ENCODE data around the gene CD109.

The CD109 gene

DNA sequence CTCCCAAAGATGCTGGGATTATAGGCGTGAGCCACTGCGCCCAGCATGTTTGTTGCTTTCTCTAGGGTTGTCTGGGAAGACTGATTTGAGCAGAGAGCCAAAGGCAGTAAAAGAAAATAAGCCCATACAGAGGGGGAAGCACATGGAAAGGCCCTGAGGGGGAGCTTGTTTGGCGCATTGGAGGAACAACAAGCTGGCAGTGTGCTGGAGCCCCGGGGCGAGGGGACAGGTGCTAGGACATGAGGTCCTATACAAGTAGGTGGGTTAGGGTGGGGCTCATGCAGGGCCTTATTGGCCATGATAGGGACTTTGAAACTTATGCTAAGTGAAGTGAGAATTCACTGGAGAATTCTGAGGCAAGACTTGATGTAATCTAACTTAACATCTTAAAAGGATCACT lies 35.3 kb downstream of the CD109 start:
- Histone ChIP-seq H3K9ac (ENCODE audit: low read length) (no peak overlapping the region), H3K27ac (ENCODE audit: low read depth, low read length) (no peak overlapping the region), H3K27me3 (ENCODE audit: control insufficient read depth, insufficient read depth, low read length) (no peaks in the 10 kb centered on the region), H3K4me1 (ENCODE audit: control insufficient read depth, insufficient read depth, low read length) (no peaks in the 10 kb centered on the region), H3K36me3 (ENCODE audit: control insufficient read depth, insufficient read depth, low read length) (no peaks in the 10 kb centered on the region), H3K4me3 (ENCODE audit: low read depth, low read length) (no peak overlapping the region), H3K9me3 (ENCODE audit: control insufficient read depth, insufficient read depth, low read depth, low read length) (no peaks in the 10 kb centered on the region)

GRCh38 chr6:73732845-73733675 lies 37.1 kb downstream of the CD109 start:
- H3K36me3 ChIP-seq (ENCODE audit: control insufficient read depth, insufficient read depth, low read length): no peaks in the 10 kb centered on the region
- H3K4me3 ChIP-seq (ENCODE audit: low read depth, low read length): no peak overlapping the region

GRCh38 chr6:73733791-73734190 lies 37.8 kb downstream of the CD109 start:
- no peaks in the 10 kb centered on the region for H3K27me3 ChIP-seq (ENCODE audit: control insufficient read depth, insufficient read depth, low read length)
- H3K27ac ChIP-seq (ENCODE audit: low read depth, low read length): no peak overlapping the region
- H3K36me3 ChIP-seq (ENCODE audit: control insufficient read depth, insufficient read depth, low read length): no peaks in the 10 kb centered on the region
- H3K9me3 ChIP-seq (ENCODE audit: control insufficient read depth, insufficient read depth, low read depth, low read length): no peaks in the 10 kb centered on the region
- no peak overlapping the region for H3K4me3 ChIP-seq (ENCODE audit: low read depth, low read length)
- H3K9ac ChIP-seq (ENCODE audit: low read length): no peak overlapping the region
- no peaks in the 10 kb centered on the region for H3K4me1 ChIP-seq (ENCODE audit: control insufficient read depth, insufficient read depth, low read length)

More at GRCh38 chr6:73732845-73733675, 37.1 kb downstream of the CD109 start:
- Histone ChIP-seq H3K4me1 (ENCODE audit: control insufficient read depth, insufficient read depth, low read length) (no peaks in the 10 kb centered on the region), H3K9me3 (ENCODE audit: control insufficient read depth, insufficient read depth, low read depth, low read length) (no peaks in the 10 kb centered on the region), H3K27me3 (ENCODE audit: control insufficient read depth, insufficient read depth, low read length) (no peaks in the 10 kb centered on the region), H3K27ac (ENCODE audit: low read depth, low read length) (no peak overlapping the region), H3K9ac (ENCODE audit: low read length) (no peak overlapping the region)

GRCh38 chr6:73734832-73735453 lies 38.9 kb downstream of the CD109 start:
- Histone ChIP-seq H3K9me3 (ENCODE audit: control insufficient read depth, insufficient read depth, low read depth, low read length) (no peaks in the 10 kb centered on the region), H3K27ac (ENCODE audit: low read depth, low read length) (no peak overlapping the region), H3K4me3 (ENCODE audit: low read depth, low read length) (no peak overlapping the region), H3K36me3 (ENCODE audit: control insufficient read depth, insufficient read depth, low read length) (no peaks in the 10 kb centered on the region), H3K27me3 (ENCODE audit: control insufficient read depth, insufficient read depth, low read length) (no peaks in the 10 kb centered on the region), H3K4me1 (ENCODE audit: control insufficient read depth, insufficient read depth, low read length) (no peaks in the 10 kb centered on the region), H3K9ac (ENCODE audit: low read length) (no peak overlapping the region)

GRCh38 chr6:73738367-73739028 lies 42.5 kb downstream of the CD109 start:
- Histone ChIP-seq H3K36me3 (ENCODE audit: control insufficient read depth, insufficient read depth, low read length) (no peaks in the 10 kb centered on the region), H3K4me3 (ENCODE audit: low read depth, low read length) (no peak overlapping the region), H3K27me3 (ENCODE audit: control insufficient read depth, insufficient read depth, low read length) (no peaks in the 10 kb centered on the region), H3K27ac (ENCODE audit: low read depth, low read length) (no peak overlapping the region), H3K9me3 (ENCODE audit: control insufficient read depth, insufficient read depth, low read depth, low read length) (no peaks in the 10 kb centered on the region), H3K4me1 (ENCODE audit: control insufficient read depth, insufficient read depth, low read length) (no peaks in the 10 kb centered on the region), H3K9ac (ENCODE audit: low read length) (no peak overlapping the region)

DNA sequence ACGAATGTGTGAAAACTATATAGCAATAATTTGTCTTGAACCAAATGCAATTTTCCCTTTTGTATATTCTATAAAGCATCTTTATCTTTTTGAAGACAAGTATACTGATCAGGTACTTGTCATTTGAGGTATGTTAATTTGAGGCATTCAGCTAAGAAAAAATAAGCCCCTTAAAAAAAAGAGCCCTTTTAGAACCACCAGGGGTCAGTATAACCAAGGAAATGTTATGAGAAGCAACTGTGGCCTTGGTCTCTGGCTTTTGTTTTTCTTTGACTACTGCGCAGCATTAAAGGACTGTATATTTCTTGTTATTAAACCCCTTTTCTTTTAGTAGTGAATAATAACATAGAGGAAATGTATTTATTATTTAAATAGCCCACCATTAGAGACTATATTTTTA lies 43.1 kb downstream of the CD109 start:
- H3K27me3 ChIP-seq (ENCODE audit: control insufficient read depth, insufficient read depth, low read length): no peaks in the 10 kb centered on the region
- no peak overlapping the region for H3K9ac ChIP-seq (ENCODE audit: low read length)
- H3K4me3 ChIP-seq (ENCODE audit: low read depth, low read length): no peak overlapping the region
- no peaks in the 10 kb centered on the region for H3K36me3 ChIP-seq (ENCODE audit: control insufficient read depth, insufficient read depth, low read length)
- H3K27ac ChIP-seq (ENCODE audit: low read depth, low read length): no peak overlapping the region
- H3K4me1 ChIP-seq (ENCODE audit: control insufficient read depth, insufficient read depth, low read length): no peaks in the 10 kb centered on the region
- H3K9me3 ChIP-seq (ENCODE audit: control insufficient read depth, insufficient read depth, low read depth, low read length): no peaks in the 10 kb centered on the region

- no peak overlapping the region for H3K27ac ChIP-seq (ENCODE audit: low read depth, low read length)
- H3K9me3 ChIP-seq (ENCODE audit: control insufficient read depth, insufficient read depth, low read depth, low read length): no peaks in the 10 kb centered on the region
- no peak overlapping the region for H3K4me3 ChIP-seq (ENCODE audit: low read depth, low read length)
- no peaks in the 10 kb centered on the region for H3K27me3 ChIP-seq (ENCODE audit: control insufficient read depth, insufficient read depth, low read length)
- no peaks in the 10 kb centered on the region for H3K36me3 ChIP-seq (ENCODE audit: control insufficient read depth, insufficient read depth, low read length)
- H3K4me1 ChIP-seq (ENCODE audit: control insufficient read depth, insufficient read depth, low read length): no peaks in the 10 kb centered on the region
- no peak overlapping the region for H3K9ac ChIP-seq (ENCODE audit: low read length)
These were observed 46.4 kb downstream of the CD109 start for GRCh38 chr6:73742433-73742832.

- Histone ChIP-seq H3K9ac (ENCODE audit: low read length) (no peak overlapping the region), H3K9me3 (ENCODE audit: control insufficient read depth, insufficient read depth, low read depth, low read length) (no peaks in the 10 kb centered on the region), H3K4me1 (ENCODE audit: control insufficient read depth, insufficient read depth, low read length) (no peaks in the 10 kb centered on the region), H3K36me3 (ENCODE audit: control insufficient read depth, insufficient read depth, low read length) (no peaks in the 10 kb centered on the region), H3K27me3 (ENCODE audit: control insufficient read depth, insufficient read depth, low read length) (no peaks in the 10 kb centered on the region), H3K27ac (ENCODE audit: low read depth, low read length) (no peak overlapping the region), H3K4me3 (ENCODE audit: low read depth, low read length) (no peak overlapping the region)
These were observed 47.1 kb downstream of the CD109 start for GRCh38 chr6:73743081-73743480.

- no peak overlapping the region for H3K27ac ChIP-seq (ENCODE audit: low read depth, low read length)
- H3K27me3 ChIP-seq (ENCODE audit: control insufficient read depth, insufficient read depth, low read length): no peaks in the 10 kb centered on the region
- no peak overlapping the region for H3K9ac ChIP-seq (ENCODE audit: low read length)
- no peaks in the 10 kb centered on the region for H3K9me3 ChIP-seq (ENCODE audit: control insufficient read depth, insufficient read depth, low read depth, low read length)
- no peaks in the 10 kb centered on the region for H3K36me3 ChIP-seq (ENCODE audit: control insufficient read depth, insufficient read depth, low read length)
- H3K4me1 ChIP-seq (ENCODE audit: control insufficient read depth, insufficient read depth, low read length): no peaks in the 10 kb centered on the region
- H3K4me3 ChIP-seq (ENCODE audit: low read depth, low read length): no peak overlapping the region
These were observed 47.6 kb downstream of the CD109 start for GRCh38 chr6:73743556-73743955.

DNA sequence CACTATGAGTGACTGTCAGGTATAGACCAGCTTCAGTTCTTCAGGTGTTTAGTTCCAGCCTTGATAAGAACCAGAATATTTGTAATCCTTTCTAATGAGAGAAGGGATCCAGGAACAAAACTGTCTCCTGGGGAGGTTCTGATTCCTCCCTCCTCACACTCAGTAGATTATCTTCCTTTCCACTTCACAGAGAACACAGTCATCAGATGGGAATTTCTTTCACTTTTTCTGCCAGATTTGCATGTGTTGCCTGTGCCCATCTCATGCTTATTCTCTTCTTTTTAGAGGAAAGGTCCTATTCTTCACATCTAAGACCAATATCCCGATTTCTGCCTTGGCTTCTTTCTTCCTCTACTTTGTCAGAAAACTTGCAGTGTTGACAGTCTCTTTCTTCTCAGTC lies 50.8 kb downstream of the CD109 start:
- Histone ChIP-seq H3K4me3 (ENCODE audit: low read depth, low read length) (no peak overlapping the region), H3K27ac (ENCODE audit: low read depth, low read length) (no peak overlapping the region), H3K4me1 (ENCODE audit: control insufficient read depth, insufficient read depth, low read length) (no peaks in the 10 kb centered on the region), H3K9me3 (ENCODE audit: control insufficient read depth, insufficient read depth, low read depth, low read length) (no peaks in the 10 kb centered on the region), H3K9ac (ENCODE audit: low read length) (no peak overlapping the region), H3K36me3 (ENCODE audit: control insufficient read depth, insufficient read depth, low read length) (no peaks in the 10 kb centered on the region), H3K27me3 (ENCODE audit: control insufficient read depth, insufficient read depth, low read length) (no peaks in the 10 kb centered on the region)

GRCh38 chr6:73747289-73747688 lies 51.3 kb downstream of the CD109 start:
- Histone ChIP-seq H3K9me3 (ENCODE audit: control insufficient read depth, insufficient read depth, low read depth, low read length) (no peaks in the 10 kb centered on the region), H3K4me3 (ENCODE audit: low read depth, low read length) (no peak overlapping the region), H3K9ac (ENCODE audit: low read length) (no peak overlapping the region), H3K36me3 (ENCODE audit: control insufficient read depth, insufficient read depth, low read length) (no peaks in the 10 kb centered on the region), H3K27me3 (ENCODE audit: control insufficient read depth, insufficient read depth, low read length) (no peaks in the 10 kb centered on the region), H3K4me1 (ENCODE audit: control insufficient read depth, insufficient read depth, low read length) (no peaks in the 10 kb centered on the region), H3K27ac (ENCODE audit: low read depth, low read length) (no peak overlapping the region)
